HG03439 (cell line): ENCODE measurements around the gene MDM4.
"Not testable (repeated sequence)": the region's sequence is repeated elsewhere in the genome, so short reads cannot be mapped to it uniquely, and the experiment has no call there.

Experiments used
- ATAC-seq: cut with Tn5 transposase; IDR thresholded peaks from one replicate; pipeline ENCODE4 v1.9.1; 2021; ENCODE audit warnings: mild to moderate bottlenecking, moderate library complexity; ENCODE audit not compliant: unreplicated experiment

Gene MDM4

DNA sequence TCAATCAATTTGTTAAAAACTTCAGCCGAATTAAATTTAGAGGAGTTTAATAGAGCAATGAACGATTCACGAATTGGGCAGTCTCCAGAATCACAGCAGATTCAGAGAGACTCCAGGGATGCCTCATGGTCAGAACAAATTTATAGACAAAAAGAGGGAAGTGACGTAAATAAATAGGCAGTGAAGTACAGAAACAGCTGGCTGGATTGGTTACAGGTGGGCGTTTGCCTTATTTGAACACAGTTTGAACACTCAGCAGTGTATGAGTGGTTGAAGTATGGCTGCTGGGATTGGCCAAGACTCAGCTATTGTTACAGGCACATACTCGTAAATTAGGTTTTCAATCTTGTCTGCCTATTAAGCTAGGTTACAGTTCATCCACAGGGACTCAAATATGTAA, 43.8 kb downstream of the MDM4 start:
- ATAC-seq, result not testable (repeated sequence)

DNA sequence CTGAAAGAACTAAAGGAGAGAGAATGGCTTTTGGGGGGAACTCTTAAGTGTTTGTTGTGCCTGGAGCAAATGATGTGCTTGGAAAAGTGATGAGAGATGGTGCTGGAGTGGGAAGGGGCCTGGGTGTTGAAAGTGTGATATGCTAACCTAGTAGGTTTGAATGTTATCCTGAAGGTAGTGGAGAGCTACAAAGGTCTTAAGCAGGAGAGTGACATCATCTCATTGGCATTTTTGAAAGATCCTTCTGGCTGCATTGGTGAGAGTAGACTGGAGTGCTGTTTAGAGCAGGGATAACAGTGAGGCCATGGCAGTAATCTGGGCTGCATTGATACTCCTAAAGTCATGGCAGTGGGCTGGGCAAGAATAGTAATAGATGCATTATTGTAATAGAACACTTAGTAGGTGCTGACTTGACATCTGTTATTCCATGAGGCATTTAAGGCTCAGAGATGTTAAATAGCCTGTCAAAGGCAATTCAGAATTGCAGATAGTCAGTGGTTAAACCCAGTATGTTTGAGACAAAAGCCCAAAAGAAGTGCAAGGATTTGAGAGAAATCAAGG, 44.5 kb downstream of the MDM4 start:
- no peak for ATAC-seq

DNA sequence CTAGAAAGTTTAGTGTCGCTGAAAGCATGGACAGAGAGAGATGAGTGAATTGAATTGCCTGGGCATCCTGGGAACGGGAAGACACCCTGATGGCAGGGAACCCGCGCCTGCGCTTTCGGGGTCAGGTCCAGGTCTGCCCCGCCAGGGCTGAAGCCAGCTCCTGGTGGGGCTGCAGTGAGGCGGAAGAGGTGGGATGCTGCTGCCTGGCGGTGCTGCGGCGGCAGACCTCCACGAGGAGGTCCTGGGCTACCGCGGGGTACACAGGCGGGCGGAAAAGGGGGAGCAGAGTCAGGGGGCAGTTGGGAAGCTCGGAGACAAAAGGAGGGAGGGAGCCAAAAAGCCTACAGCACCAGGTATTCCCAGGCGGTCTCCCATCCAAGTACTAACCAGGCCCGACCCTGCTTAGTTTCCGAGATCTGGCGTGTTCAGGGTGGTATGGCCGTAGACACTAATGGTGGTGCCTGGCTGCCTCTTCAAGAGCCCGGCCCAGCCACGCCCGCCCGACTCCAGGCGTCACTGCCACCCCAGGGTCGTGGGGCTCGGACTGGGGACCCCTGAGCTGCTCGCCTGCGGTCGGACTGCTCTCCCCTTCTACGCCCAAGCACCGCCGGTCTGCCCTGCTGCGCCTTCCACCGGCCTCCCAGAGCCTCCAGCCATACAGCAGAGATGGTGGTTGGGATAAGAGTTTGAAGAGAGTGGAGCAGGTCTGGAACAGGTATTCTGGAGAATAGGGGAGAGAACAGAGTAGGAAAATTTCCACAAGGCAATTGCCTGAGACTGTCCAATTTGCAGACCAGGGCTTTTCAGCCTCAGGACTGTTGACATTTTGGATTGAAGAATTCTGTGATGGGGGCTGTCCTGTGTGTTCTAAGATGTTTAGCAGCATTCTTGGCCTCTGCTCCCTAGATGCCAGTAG, 46.1 kb downstream of the MDM4 start:
- no peak for ATAC-seq

DNA sequence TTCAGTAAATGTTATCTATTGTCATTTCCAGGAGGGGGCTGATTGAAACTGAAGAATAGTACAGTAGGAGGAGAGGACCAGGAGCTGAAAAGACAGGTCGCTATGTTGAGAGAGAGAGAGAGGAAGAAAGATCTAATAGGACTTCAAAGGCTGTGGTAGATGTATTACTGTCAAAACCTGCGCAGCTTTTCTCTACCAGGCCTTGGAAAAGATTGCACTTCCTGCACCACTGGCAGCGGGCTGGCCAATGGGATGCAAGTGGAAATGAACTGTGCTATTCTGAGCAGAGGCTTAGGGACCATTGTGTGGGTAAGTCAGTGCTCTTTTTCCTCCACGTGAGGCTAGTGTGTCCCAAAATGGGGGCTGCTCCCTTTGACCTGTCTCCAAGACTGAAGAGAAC, 47.1 kb downstream of the MDM4 start:
- ATAC-seq, result no peak

DNA sequence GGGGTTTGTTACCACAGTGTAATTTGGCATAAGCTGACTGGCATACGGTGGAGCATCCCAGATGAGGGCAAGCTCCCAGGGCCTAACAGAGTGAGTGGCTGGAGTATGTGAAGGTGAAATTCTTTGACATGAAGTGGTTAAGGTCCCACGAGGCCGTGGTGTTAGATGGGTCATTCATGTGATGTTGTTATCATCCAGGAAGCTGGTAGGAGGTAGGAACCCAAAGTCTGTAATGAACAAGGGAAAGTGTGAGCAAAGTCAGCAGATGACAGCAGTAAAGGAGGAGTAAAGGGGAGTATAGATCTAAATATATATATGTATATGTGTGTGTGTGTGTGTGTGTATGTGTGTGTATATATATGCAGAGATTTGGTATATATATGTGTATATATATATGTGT, 47.6 kb downstream of the MDM4 start:
- no peak for ATAC-seq

DNA sequence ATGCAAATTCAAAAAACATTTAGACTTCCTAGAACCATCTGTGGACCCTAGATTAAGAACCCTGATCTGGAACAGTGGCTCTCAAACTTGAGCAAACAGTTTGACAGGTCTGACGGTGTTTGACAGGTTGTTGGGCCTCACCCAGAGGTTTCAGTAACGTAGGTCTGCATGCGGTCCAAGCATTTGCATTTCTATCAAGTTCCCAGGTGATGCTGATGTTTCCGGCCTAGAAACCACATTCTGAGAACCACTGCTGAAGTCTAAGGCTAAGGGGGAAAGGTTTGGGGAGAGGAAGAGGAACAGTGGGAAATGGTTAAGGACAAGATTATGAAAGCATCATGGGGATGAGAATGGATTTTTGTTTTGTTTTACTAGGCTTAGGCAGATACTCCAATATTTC, 48.6 kb downstream of the MDM4 start:
- peak; percentile 84 for ATAC-seq

DNA sequence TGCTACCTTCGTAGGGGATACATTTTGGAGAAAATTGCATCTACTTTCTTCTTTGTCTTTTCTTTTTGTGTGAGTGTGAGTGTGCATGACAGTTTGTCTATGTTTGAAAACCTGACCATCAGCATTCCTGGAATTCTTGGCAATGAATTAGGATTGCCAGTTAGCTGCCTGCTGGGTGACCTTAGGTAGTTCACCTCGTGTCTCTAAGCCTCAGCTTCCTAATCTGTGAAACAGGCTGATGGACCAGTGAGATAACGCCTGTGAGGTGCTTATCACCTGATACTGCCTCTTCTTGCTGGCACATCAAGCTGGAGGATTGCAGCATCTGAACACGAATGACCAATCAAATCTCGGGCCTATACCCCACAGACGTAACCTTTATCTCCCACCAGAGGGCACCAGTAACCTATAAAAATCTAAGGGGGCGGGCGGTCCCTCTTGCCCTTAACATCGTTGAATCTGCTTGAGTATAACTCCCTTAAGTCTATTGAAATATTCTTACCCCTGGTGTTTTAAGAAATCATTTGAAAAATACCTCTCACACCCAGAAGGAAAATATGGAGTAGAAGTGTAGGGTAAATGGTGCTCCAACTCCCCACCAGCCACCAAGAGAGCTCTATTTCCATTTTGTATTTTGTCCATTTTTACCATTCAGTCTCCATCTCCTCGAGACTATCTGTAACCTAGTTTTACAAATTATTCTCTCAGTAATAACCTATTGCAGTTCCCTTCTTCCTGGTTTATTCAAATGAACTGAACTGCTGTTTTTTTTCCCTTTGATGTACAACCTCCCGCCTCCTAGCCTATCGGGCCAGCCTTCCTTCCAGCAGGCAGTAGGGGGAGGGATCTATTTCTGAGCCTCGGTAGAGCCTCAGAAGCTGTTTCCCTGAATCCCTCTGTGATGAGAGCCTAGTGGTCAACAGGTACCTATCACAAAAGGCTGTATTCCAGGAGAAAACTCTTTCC, 49.7 kb downstream of the MDM4 start:
- ATAC-seq, result peak; percentile 38

DNA sequence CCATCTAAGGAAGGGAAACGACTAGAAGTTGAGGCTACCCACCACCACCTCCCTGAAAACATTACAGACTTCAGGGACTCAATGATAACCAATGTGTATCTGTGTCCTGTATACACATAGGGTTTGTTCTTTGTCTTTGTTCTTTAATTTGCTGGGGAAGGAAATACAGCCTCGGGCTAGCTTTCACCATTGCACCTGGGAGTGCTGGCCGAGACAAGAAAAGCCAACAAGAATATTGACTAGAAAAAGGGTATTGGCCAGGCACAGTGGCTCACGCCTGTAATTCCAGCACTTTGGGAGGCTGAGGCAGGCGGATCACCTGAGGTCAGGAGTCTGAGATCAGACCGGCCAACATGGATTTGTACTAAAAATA, 50.4 kb downstream of the MDM4 start:
- ATAC-seq, result no peak

DNA sequence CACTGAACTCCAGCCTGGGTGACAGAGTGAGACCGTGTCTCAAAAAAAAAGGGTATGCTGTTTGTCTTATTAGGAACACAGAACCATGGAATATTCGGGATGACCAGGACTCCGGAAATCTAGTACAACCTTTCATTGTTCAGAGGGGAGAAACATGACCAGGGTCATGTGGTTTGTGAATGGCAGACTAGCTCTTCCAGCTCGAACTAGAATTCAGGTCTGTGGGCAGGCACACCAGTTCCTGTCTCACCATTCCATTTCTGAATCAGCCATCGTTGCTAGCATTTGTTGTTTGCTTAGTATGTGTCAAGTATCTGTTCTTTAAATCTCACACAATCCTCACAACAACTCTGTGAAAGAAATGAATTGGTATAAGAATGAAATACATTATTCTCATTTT, 50.9 kb downstream of the MDM4 start:
- no peak for ATAC-seq

DNA sequence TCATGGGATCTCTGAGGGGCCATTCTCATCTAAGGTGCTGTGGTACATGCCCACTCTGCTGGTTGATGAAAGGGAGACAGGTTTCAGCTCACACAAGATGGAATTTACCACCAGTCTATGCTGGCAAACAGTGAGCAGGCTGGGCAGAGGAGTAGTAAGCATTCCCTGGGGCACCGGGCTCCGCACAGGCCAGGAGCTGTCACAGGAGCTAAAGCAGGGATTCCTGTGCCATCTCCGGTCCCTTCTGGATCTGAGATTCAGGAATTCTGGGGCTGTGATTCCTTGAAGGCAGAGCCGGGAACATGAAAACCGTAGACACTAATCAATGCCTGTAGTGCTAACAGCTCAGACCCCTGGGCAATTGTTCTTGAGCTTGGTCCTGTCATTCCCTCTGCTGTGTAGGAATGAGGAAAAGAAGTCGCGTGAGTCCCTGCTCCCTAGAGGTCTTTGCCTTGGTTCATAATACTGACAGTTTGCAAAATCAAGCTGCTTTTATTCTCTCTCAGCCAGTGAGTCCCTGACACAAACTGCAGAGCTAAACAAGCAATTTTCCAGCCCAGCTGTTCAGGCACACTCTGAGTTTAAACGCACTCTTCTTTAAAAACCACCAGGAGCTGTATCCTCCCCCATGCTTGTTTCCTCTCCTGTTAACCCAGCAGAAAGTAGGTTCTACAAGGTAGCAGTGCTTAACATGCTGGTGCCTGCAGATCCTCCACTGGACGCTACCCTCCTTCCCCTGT, 52.5 kb downstream of the MDM4 start:
- no peak for ATAC-seq

DNA sequence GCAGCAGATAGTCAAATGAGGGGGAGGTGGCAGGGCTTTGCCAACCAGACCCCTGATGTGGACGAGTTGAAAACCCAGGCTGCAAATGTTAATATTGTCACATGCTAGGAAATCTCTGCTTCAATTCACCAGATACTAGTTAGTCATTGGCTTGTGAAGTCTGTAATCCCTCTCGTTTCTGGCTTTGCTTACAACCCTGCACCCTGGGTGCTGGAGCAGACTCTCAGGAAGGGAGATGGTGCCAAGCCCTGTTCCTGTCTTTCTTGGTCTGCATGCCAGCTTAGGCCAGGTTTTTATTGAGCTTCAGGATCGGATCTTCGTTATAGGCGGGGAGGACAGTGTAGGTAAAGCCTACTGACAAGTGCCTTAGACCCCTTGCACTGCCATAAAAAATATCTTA, 53.3 kb downstream of the MDM4 start:
- no peak for ATAC-seq

DNA sequence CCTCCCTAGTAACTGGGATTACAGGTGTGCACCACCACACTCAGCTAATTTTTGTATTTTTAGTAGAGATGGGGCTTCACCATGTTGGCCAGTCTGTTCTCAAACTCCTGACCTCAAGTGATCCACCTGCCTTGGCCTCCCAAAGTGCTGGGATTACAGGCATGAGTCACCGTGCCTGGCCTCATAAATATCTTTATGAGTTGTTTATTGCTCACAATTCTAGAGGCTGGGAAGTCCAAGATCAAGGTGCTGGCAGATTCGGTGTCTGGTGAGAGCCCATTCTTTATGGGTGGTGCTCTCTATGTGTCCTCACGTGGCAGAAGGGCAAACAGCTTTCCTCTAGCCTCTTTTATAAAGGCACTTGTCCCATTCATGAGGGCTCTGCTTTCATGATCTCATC, 53.8 kb downstream of the MDM4 start:
- ATAC-seq, result not testable (repeated sequence)

DNA sequence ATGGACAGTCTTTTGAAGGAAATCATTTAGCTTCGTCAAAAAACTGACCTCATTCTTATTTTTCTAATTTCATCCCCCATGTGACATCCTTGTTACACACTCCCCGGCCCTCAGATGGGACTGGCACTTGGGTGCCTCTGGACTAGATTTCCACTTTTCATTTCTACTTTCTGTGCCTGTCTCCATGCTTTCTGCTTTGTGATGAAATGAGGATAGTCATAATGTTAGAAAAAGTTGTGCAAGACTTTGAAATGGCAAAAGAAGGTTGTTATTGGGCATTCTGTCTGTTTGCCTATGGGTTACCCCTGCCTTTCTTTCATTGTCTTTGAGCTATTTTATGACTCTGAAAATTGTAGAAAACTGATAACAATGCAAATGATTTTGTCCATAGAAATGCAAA, 54.9 kb downstream of the MDM4 start:
- ATAC-seq, result no peak

DNA sequence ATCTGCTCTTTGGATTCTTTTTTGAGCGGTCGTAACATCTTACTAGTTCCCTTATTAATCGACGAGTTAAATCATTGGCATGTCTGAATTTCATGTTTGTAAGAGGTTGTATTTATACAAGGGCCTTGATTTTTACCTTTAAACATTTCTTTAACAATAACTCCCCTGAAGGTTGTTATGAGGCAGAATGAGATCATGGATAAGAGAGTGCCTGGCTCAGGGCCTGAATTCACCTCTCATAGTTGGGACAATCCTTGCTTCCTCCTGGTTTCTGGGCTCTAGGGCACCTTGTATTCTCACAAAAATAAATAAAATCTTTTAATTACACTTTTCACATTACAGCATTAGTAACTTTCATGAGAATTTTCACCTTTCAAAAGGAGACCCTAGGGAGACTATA, 55.4 kb downstream of the MDM4 start:
- no peak for ATAC-seq

DNA sequence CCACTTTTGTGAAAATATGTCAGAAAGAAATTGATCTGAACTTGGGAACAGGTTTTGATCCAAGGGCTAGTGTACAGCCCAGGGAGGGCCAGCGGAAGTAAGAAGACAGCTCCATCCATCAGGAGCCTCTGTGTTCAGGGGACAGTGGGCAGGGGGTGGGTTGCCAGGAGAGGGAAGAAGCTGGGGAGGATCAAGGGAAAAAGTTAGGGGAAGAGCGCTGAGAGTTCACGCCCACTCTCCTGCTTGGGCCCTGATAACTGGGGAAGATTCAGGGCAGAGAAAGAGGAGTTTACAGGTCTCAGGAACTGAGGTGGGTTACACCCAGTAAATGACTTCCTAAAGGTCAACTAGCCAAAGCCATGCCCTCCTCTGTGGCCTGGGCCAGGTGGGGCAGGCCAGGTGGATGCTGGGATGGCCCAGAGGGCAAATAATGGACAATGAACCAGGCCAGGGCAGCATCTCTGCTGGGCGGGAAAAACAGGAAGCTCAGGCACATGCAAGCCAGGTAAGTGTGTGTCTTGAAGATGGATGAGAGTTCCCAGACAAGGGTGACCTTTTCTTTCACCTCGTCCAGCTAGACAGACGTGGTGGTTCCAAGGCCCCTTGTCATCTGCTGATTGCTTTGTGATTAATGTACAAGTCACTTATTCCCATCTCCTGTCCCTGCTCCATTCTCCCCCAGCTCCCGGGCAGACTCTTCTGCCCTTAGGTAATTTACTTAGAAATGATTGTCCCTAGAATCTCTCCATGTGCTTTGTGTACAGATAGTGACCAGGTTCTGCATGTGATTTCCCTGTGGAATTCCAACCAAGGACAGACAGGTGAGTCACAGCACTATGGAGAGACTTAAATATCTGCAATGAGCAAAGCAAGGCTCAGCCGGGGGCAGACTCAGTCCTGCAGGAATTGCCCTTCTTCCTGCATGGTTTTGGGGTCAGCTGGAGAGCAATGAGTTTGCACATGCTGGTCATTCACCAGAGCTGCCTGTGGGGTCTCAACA, 57.0 kb downstream of the MDM4 start:
- no peak for ATAC-seq

DNA sequence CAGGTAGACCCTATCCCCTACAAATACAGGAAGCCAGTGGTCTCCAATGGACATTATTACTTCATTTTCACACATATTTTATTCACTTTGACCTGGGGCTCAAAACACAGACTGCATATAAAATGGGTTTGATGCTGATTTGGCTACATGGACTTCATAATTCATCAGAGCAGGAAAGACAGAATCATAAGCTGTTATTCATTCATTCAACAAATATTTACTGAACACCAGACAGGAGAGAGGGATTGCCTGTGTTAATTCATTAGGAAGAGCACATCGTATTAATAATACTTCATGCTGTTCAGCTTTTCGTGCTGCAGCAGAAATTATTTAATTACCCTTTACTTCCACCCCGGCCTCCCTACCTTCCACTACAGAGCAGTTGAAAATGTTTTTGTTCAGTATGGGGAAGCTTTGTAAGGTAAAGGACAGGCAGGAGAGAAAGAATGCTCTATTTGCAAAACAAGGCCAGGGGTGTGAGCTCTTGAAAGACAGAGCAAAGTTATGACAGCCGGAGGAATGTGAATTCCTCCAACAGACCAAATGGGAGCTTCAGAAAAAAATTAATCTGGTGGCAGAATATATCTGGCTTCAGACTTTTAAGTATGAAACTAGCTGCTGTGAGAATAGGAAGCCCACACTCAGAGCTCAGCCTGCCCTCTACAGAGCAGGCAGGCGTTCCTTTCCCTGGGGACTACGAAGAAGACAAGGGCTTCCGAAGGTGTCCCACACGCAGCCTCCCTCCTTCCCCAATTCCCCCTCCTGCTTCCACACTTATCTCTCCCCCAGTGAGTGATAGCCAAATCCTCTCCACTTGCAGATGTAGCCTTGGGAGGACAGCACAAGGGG, 58.0 kb downstream of the MDM4 start:
- ATAC-seq, result no peak

DNA sequence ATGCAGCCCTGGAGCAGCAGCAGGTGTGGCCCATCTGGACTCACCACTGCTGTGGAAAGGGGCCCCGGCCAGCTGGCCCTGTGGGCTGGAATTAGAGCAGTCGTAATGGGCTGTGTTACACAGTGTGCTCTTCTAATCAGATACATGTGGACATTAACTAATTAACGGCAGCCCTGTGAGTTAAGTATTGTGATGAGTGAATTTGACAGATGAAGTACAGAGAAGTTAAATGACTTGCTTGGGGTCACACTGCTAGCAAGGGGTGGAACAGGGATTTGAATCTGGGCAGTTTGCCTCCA, 58.6 kb downstream of the MDM4 start:
- ATAC-seq, result no peak

DNA sequence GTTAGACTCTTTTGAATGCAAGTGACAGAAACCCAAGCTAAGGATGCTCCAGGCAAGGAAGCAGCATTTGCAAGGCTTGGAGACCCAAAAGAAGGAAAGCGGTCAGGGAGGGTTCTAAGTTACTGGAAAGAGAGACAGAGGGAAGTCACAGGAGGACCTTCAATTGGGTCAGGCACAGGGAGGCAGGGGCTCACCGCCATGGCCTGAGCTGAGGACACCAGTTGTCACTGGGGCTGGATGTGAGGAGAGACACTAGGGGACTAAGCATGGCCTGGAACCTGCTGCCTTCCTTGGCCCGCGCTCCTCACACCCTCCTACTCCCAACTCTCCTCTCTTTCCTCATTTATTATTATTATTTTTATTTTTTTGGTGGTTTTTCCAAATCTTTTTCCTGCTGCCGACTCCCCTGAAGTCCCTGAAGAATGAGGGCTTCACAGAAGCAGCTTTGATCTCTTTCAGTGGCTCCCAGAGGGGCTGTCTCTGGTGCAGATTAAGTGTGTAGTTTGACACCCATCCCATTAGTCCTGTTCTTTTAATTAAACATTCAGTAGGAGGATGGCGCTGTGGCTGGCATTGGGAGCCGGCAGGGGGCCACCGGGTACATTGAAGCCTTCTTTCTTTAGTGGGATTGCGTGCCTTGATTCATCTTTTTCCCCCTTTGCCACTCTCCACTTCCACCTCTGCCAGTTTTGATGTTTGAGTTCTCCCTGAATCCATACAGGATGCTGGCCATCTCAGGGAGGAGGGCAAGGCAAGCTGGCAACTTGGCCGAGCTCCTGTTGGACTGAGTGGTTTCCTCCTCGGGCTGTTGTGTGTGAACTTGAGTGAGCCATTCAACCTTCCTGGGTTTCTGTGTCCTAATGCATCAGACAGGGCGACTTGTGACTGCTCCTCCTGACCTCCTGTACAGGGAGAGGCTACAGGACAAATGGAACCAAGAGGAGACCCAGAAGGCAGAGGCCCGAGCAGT, 59.3 kb downstream of the MDM4 start:
- no peak for ATAC-seq
